Duodenal mucosa (tissue), 2 donors: Measurements from ENCODE around the gene TBC1D16.

Experiments
- H3K27ac ChIP-seq: one replicate; pipeline ENCODE4 v1.7.0; 2013; ENCODE audit warnings: low read depth, low read length
- H3K27me3 ChIP-seq, 2 donors: one replicate each; pipeline ENCODE4 v1.7.0; 2013; ENCODE audit warnings: low read length in 2 of 2, control low read depth in 1 of 2; ENCODE audit not compliant: insufficient read depth in 2 of 2, control insufficient read depth in 1 of 2
- H3K36me3 ChIP-seq, 2 donors: one replicate each; pipeline ENCODE4 v1.7.0; 2013; ENCODE audit warnings: low read length in 2 of 2, control low read depth in 1 of 2; ENCODE audit not compliant: insufficient read depth in 2 of 2, control insufficient read depth in 1 of 2
- H3K4me1 ChIP-seq, 2 donors: one replicate each; pipeline ENCODE4 v1.7.0; 2013; ENCODE audit warnings: low read length in 2 of 2, control low read depth in 1 of 2; ENCODE audit not compliant: insufficient read depth in 2 of 2, control insufficient read depth in 1 of 2
- H3K4me3 ChIP-seq, 2 donors: one replicate each; pipeline ENCODE4 v1.7.0; 2013; ENCODE audit warnings: low read length in 2 of 2, low read depth in 1 of 2
- H3K9ac ChIP-seq, 2 donors: one replicate each; pipeline ENCODE4 v1.7.0; 2013; ENCODE audit warnings: low read length in 2 of 2, low read depth in 1 of 2
- H3K9me3 ChIP-seq, 2 donors: one replicate each; pipeline ENCODE4 v1.7.0; 2013; ENCODE audit warnings: low read length in 2 of 2, control low read depth in 1 of 2; ENCODE audit not compliant: control insufficient read depth in 1 of 2

TBC1D16 gene

DNA sequence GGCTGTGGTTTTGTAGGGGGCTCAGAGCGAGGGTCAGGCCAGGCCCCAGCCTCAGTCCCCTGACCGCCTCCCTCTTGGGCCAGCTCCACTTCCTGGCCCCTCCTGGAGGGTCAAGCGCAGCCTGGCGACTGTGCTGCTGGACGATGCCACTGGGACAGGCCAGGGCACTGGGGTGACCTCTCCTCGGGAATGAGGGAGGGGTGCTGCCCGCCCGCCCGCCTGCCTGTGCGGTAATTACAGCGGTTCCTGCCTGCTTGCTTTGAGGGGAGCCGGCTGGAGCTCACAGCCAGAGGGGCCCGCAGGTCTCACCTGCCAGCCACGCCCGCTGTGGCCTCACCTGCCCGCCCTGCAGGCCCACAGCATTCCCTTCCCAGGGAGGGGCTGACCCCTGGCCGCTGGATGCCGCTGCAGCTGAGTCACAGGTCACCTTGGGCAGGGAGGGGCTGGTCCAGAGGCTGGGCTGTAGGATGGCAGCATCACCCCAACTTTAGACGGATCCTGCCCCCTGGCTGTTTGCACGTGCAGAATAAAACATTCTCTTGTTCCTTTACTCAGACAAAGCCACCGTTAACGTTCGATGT, 119.7 kb downstream of the TBC1D16 start:
- H3K9ac ChIP-seq: no peak overlapping the region

GRCh38 chr17:79914813-79915740, 120.6 kb downstream of the TBC1D16 start:
- peaks cover 21 to 30% of the 10 kb centered on the region in 2 donors for H3K4me1 ChIP-seq
- no peak overlapping the region for H3K4me3 ChIP-seq
- no peak overlapping the region for H3K27ac ChIP-seq
- H3K9ac ChIP-seq: no peak overlapping the region
- no peaks in the 10 kb centered on the region for H3K27me3 ChIP-seq
- H3K9me3 ChIP-seq: no peaks in the 10 kb centered on the region
- H3K36me3 ChIP-seq: no peaks in the 10 kb centered on the region

More for the DNA sequence above, 119.7 kb downstream of the TBC1D16 start:
- Histone ChIP-seq H3K9me3 (no peaks in the 10 kb centered on the region), H3K36me3 (no peaks in the 10 kb centered on the region), H3K4me3 (no peak overlapping the region), H3K27me3 (no peaks in the 10 kb centered on the region), H3K4me1 (peaks cover 30 to 38% of the 10 kb centered on the region in 2 donors), H3K27ac (no peak overlapping the region)

DNA sequence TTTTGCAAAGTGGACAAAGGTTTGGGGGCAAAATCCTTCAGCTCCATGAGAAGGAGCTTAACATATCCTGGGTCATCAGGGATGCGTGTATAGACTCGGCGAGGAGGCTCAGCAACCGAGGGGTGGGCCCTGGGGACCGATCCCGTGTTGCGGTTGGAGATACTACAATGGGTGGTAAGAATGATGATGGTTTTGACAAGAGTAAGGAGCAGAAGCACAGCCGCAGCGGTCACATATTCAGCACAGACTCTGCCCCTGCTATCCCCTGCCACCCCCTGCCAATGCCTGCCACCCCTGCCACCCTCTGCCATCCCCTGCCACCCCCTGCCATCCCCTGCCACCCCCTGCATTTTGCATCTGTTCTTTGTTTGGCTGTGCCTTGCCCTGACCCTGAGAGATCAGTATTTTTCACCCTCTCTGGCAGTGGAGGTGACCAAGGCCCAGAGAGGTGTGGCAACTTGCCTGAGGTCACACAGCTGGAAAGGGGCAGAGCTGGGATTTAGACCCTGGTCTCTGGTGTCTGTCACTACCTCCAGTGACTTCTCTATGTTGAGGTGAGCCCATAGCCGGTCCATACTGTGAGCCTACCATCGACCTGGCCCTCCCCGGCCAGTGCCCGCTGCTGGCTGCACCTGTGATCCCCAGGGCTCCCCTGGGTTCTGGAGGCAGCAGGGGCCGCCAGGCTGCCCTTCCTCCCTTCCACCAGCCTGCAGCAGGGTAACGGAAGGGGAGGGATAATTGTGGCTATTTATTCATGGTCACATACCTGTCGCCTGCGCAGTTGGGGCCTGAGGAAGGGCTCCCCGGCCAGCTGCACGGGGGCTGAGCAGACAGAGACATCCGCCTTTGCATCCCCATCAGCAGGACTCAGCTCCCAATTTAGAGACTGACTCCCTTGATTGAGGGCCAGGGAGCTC, 121.5 kb downstream of the TBC1D16 start:
- Histone ChIP-seq H3K9me3 (no peaks in the 10 kb centered on the region), H3K36me3 (no peaks in the 10 kb centered on the region), H3K4me1 (peaks cover 21 to 24% of the 10 kb centered on the region in 2 donors), H3K4me3 (no peak overlapping the region), H3K27ac (no peak overlapping the region), H3K9ac (no peak overlapping the region), H3K27me3 (no peaks in the 10 kb centered on the region)

DNA sequence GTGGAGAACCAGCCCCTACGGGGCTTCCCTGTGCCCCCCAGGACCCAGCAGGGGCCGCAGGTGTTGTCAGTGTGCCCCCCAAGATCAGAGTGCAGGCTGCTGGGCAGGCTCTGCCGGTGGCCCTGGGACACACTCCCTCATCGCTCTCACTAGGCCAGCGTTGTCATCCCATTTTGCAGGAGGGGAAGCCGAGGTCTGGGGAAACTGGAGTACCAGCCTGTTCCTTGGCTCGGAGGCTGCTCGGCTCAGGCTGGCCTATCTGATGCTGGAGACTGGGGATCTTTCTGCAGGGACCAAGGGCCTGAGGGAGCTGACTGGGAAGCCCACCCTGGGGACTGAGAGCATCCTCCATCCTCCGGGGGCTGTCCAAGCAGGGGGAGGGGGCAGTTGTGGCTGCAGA, 122.2 kb downstream of the TBC1D16 start:
- Histone ChIP-seq H3K27ac (no peak overlapping the region), H3K36me3 (no peaks in the 10 kb centered on the region), H3K4me3 (no peak overlapping the region), H3K9me3 (no peaks in the 10 kb centered on the region), H3K9ac (no peak overlapping the region), H3K4me1 (peaks cover 15 to 19% of the 10 kb centered on the region in 2 donors), H3K27me3 (no peaks in the 10 kb centered on the region)

GRCh38 chr17:79912552-79913330, 122.9 kb downstream of the TBC1D16 start:
- H3K4me3 ChIP-seq: no peak overlapping the region
- H3K27ac ChIP-seq: no peak overlapping the region
- no peak overlapping the region for H3K9ac ChIP-seq
- no peaks in the 10 kb centered on the region for H3K27me3 ChIP-seq
- H3K36me3 ChIP-seq: no peaks in the 10 kb centered on the region
- H3K9me3 ChIP-seq: no peaks in the 10 kb centered on the region
- H3K4me1 ChIP-seq: peaks cover 14 to 17% of the 10 kb centered on the region in 2 donors

- Histone ChIP-seq H3K27ac (no peak overlapping the region), H3K36me3 (no peaks in the 10 kb centered on the region), H3K9me3 (no peaks in the 10 kb centered on the region), H3K9ac (no peak overlapping the region), H3K4me1 (peaks cover 14 to 17% of the 10 kb centered on the region in 2 donors), H3K27me3 (no peaks in the 10 kb centered on the region), H3K4me3 (no peak overlapping the region)
Observed at GRCh38 chr17:79911430-79912399, 124.0 kb downstream of the TBC1D16 start.

DNA sequence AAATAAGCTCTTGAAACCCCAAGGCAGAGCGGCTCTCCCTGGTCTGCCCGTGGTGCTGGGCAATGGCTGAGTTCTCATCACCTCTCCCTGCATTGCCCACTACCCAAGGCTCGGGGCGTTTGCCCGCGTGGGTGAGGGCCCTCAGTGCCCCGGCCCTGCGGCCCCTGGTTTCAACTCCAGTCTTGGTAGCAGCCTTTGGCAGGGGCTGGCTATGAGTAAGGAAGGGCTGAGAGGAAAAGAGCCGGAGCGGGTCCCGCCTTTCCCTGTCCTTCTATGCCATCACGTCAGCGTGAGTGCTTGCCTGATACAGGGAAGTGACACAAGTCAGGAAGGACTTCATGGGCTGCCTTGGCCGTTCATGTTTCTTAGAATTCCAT, 124.7 kb downstream of the TBC1D16 start:
- Histone ChIP-seq H3K9me3 (no peaks in the 10 kb centered on the region), H3K36me3 (no peaks in the 10 kb centered on the region), H3K4me3 (no peak overlapping the region), H3K4me1 (peaks cover 12 to 17% of the 10 kb centered on the region in 2 donors), H3K27ac (no peak overlapping the region), H3K9ac (no peak overlapping the region), H3K27me3 (peaks cover 0 to 3% of the 10 kb centered on the region in 2 donors)

DNA sequence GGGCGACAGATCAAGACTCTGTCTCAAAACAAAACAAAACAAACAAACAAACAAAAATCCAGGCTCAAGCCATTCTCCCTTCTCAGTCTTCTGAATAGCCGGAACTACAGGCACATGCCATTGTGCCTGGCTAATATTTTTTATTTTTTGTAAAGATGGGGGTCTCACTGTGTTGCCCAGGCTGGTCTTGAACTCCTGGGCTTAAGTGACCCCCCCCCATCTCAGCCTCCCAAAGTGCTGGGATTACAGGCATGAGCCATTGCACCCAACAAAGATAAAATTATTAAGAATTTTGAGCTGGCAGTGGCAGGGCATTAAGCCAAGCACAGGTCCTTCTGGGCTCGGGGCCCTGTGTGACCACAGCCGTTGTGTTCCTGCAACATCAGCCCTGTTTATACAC, 126.6 kb downstream of the TBC1D16 start:
- no peaks in the 10 kb centered on the region for H3K36me3 ChIP-seq
- no peaks in the 10 kb centered on the region for H3K9me3 ChIP-seq
- peaks cover 3 to 8% of the 10 kb centered on the region in 2 donors for H3K4me1 ChIP-seq
- H3K27me3 ChIP-seq: peaks cover 0 to 3% of the 10 kb centered on the region in 2 donors
- H3K27ac ChIP-seq: no peak overlapping the region
- no peak overlapping the region for H3K9ac ChIP-seq
- H3K4me3 ChIP-seq: no peak overlapping the region

- Histone ChIP-seq H3K9ac (no peak overlapping the region), H3K27ac (no peak overlapping the region), H3K4me1 (peaks cover 3 to 8% of the 10 kb centered on the region in 2 donors), H3K4me3 (no peak overlapping the region), H3K9me3 (no peaks in the 10 kb centered on the region), H3K36me3 (no peaks in the 10 kb centered on the region), H3K27me3 (peaks cover 0 to 3% of the 10 kb centered on the region in 2 donors)
Observed at GRCh38 chr17:79907850-79908249, 127.8 kb downstream of the TBC1D16 start.
